LNCaP clone FGC (cell line): ENCODE results near the gene IL31.
"Not testable (repeated sequence)": the region's sequence is repeated elsewhere in the genome, so short reads cannot be mapped to it uniquely, and the experiment has no call there.

ENCODE experiments used
- DNase-seq: peaks from one replicate; pipeline ENCODE4 v3.0.0-alpha.2; 2011; ENCODE audit warnings: low read depth
- H3K4me3 ChIP-seq: 2 replicates; pipeline ENCODE4 v1.5.1; 2011; ENCODE audit warnings: mild to moderate bottlenecking, low read depth, low read length, control low read depth
- CTCF ChIP-seq: IDR thresholded peaks from 2 replicates; pipeline ENCODE4 v1.5.1; 2012; ENCODE audit warnings: mild to moderate bottlenecking; ENCODE audit not compliant: control insufficient read depth, insufficient read depth; ENCODE audit errors: extremely low read depth

Gene IL31

GRCh38 chr12:122206111-122206881 lies 32.3 kb upstream of the IL31 start:
- no peak for DNase-seq
- no peak overlapping the region for H3K4me3 ChIP-seq
- no peak for TF ChIP-seq CTCF

- DNase-seq: no peak
- no peak overlapping the region for H3K4me3 ChIP-seq
- no peak for TF ChIP-seq CTCF
These were observed 31.3 kb upstream of the IL31 start for GRCh38 chr12:122205053-122205925.

GRCh38 chr12:122204167-122205052 lies 30.4 kb upstream of the IL31 start:
- DNase-seq: no peak
- peak overlapping the region; percentile 65 for H3K4me3 ChIP-seq
- TF ChIP-seq CTCF: no peak

- peak; percentile 32 for DNase-seq
- H3K4me3 ChIP-seq: peak within 1 kb of the TSS; percentile 65
- TF ChIP-seq CTCF: no peak
These were observed 29.5 kb upstream of the IL31 start, which contains the start of gene B3GNT4 for GRCh38 chr12:122203301-122204166. Gene B3GNT4, plus strand, starts transcription at chr12:122203709. Its CDS starts 910 bp downstream, at chr12:122204619.

- DNase-seq: not testable (repeated sequence)
- H3K4me3 ChIP-seq: peak overlapping the region; percentile 65
These were observed 28.8 kb upstream of the IL31 start for GRCh38 chr12:122202811-122203210.

GRCh38 chr12:122202017-122202416 lies 28.0 kb upstream of the IL31 start:
- TF ChIP-seq CTCF: no peak
- DNase-seq: no peak

More at GRCh38 chr12:122202017-122202416, 28.0 kb upstream of the IL31 start:
- H3K4me3 ChIP-seq: no peak overlapping the region
